Suppressor macrophage (primary cell): Measurements from ENCODE around the gene SMIM32.

ENCODE experiments used
- DNase-seq, 4 experiments: peaks; one replicate each; pipeline ENCODE4 v3.0.0-alpha.2; 2020 to 2022

The SMIM32 gene

DNA sequence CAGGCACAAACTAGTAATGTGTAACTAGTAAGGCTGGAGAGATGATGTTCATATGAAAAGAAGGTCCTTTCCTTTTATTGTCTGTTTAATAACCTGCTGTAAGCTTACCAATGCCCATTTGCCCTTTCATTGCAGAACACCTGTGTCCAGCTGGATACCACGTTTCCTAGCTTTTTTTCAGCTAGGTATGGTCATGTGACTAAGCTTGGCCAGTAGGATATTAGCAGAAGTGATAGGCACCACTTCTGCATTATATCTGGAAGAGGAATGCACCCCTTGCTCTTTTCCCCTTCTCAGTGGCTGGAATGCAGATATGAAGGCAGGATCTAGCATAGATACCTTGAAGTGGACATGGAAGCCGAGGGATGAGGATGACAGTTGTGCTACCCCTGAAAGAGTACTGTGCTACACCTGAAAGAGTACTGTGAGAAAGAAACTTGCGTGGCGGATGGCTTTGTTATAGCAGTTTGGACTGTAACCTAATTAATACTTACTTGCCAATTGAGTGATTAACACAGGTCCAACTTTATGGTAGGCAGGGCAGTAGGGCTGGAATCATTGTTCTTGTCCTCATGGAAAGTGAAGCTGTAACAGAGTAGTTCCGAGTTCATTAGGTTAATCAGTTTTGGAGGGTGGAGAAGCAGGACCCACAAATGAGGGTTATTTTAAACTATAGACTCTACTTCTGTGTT is 6.8 kb downstream of the SMIM32 start:
- no peak for DNase-seq

DNA sequence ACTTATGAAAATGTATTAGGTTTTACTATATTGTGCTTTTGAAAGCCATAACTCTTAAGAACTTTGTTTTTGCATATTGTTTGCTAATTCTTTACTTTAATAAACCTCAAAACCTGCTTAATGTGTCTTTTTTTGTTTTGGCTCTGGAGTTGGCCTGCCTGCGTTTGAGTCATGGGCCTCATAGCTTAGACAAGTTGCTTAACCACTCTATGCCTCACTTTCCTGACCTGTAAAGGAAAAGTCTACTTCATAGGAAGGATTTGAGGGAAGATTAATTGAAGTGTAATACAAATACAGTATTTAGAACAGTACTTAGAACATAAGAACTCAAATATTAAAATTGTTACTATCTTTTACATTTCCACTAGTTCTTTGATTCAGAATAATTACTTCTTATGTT is 10.3 kb downstream of the SMIM32 start:
- DNase-seq = no peak

DNA sequence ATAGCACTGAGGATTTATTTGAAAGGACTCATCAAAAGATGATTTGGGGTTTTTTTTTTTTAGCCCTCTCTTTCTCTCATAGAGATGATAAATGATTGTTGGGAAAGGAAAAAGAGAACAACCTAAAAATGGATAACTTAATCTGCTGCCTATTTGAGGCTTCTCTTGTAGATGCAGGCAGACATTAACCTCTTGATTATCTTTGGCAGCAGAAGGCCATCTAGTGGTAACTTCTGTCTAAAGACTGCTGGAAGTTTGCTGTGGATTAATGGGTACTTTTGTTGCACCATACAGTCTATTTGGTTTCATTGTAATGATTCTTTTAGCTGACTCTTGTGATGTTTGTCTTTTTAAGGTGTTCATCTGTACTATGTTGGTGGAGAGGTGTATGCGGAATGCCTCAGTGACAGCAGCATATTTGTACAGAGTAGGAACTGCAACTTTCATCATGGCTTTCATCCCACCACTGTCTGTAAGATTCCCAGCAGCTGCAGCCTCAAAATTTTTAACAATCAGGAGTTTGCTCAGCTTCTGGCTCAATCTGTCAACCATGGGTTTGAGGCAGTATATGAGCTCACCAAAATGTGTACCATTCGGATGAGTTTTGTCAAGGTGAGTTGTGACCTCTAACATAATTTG is 18.8 kb downstream of the SMIM32 start:
- peak; percentile 19 to 63 (median 42) for DNase-seq

DNA sequence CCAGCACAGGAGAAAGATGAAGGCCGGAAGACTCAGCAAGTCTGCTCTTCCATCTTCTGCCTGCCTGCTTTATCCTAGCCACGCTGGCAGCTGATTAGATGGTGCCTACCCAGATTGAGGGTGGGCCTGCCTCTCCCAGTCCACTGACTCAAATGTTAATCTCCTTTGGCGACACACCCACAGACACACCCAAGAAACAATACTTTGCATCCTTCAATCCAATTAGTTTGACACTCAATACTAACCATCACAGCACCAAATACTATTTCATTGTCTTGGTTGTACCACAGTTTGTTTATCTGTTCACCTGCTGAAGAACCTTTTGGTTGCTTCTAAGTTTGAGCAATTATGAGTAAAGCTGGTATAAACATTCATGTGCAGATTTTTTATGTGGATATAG is 23.7 kb downstream of the SMIM32 start:
- DNase-seq = no peak

DNA sequence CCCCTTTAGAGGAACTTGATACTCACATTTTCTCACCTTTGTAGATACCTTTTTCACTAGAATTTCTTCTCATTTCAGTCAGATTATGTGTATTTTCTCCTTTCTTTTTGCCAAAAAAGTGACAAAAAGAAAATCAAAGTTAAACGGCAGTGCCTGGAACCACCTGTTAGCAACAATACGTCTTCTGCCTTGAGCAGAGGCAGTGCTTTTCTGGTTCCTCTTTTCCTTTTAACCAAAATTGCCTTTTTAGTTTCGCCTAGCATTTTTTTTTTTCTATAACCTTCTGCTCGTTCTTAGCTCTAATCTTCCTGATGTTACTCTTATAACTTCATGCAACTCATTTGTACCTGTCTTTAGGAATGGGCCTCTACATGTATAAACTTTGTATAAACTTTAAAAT is 26.1 kb downstream of the SMIM32 start:
- peak in 2 of 4 experiments; percentile 10 to 23 for DNase-seq

DNA sequence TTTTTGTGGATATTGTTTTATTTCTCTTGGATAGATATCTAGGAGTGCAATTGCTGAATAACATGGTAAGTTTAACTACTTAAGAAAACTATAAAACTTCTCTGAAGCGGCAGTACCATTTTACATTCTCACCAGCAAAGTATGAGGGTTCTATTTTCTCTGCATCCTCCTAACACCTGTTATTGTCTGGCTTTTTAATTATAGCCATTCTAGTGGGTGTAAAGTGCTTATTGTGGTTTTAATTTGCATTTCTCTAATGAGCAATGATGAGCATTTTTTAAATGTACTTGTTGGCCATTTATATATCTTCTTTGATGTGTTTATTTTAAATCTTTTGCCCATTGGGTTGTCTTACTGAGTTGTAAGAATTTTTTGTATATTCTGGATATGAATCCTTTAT is 28.7 kb downstream of the SMIM32 start:
- no peak for DNase-seq

DNA sequence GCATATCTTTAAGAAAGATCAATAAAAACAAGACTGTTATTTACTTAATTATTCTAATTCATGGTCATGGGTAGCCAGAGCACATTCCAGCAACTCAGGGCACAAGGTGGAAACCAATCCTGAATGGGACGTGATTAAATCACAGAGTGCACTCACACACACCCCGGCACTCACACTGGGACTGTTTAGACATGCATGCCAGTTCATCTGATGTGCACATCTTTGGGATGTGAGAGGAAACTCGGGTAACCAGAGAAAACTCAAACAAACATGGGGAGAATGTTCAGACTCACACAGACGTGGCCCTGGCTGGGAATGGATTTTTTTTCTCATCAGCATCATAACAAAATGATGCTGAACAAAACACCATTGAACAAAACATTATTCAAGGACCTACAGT is 31.0 kb downstream of the SMIM32 start:
- no peak for DNase-seq

DNA sequence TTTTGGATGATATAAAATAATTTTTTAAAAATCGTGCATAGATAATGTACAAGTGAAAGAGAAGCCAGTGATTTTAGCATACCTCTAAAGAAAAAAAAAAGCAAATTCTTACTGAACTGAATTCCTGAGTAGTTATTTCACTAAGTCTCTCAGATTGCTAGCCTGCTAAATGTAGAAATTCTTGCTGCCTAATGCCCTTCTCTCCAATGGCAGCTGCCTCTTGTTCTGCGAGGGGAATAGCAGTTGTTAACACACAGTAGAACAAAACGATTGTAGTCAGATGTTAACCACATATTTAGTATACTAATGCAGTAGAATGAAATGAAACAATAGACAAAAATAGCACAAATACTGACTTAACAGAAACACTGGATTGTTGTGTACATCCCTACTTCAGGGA is 33.5 kb downstream of the SMIM32 start:
- DNase-seq = no peak

DNA sequence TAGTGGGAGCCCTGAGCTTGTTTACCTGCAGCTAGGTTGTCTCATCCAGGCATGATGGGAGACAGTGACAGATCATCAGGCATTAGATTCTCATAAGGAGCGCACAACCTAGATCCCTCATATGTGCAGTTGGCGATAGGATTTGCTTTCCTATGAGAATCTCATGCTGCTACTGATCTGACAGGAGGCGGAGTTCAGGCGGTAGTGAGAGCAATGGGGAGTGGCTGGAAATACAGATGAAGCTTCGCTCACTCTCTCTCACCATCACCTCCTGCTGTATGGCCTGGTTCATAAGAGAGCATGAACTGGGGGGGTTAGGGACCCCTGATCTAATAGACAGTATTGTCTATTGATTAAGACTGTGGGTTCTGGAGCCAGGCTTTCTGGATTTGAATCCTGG is 35.4 kb downstream of the SMIM32 start:
- no peak for DNase-seq

DNA sequence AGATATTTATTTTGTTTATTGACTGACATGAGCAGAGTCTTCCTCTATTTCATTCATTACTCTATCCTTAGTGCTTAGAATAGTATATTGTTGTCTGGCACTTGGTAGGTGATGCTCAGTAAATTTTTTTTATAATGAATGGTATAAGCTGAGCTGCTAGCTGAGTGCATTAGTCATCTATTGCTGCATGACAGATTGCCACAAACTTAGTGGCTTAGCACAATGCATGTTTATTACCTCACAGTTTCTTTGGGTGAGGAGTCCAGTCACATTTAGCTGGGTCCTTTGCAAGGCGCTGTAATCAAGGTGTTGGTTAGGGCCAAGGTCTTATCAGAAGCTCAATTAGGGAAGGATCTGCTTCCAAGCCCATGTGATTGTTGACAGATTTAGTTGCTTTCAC is 37.2 kb downstream of the SMIM32 start:
- peak in 1 of 4 experiments; percentile 8 for DNase-seq

DNA sequence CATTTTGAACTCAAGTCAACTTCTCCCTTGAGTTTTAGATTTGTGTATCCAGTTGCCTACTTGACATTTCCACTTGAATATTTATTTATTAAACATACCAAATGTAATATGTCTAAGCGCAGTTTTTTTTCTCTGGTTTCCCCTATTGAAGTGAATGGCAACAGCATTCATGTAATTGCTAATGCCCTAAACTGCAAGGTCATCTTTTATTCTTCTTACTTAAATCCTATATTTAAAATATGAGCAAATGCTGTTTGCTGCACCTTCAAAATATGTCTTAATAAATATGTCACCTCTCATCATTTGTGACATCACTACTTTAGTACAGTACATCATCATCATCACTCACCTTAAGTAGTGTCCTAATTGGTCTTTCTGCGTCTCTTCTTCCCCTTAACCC is 37.9 kb downstream of the SMIM32 start:
- DNase-seq = no peak

DNA sequence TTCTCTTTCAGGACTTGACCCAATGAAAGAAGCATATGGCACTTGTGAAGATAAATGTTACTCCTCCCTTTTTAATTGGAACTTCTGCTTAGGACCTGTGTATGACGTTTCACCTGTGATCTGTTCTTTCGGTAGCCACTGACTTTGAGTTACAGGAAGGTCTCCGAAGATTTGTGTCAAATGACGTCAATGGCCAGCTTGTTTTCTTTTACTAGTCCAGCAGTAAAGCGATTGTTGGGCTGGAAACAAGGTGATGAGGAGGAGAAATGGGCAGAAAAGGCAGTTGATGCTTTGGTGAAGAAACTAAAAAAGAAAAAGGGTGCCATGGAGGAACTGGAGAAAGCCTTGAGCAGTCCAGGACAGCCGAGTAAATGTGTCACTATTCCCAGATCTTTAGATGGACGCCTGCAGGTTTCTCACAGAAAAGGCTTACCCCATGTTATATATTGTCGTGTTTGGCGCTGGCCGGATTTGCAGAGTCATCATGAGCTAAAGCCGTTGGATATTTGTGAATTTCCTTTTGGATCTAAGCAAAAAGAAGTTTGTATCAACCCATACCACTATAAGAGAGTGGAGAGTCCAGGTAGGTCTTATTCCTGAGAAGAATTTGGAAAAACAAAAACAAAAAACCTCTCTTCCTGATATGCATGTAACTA is 39.3 kb downstream of the SMIM32 start:
- no peak for DNase-seq

DNA sequence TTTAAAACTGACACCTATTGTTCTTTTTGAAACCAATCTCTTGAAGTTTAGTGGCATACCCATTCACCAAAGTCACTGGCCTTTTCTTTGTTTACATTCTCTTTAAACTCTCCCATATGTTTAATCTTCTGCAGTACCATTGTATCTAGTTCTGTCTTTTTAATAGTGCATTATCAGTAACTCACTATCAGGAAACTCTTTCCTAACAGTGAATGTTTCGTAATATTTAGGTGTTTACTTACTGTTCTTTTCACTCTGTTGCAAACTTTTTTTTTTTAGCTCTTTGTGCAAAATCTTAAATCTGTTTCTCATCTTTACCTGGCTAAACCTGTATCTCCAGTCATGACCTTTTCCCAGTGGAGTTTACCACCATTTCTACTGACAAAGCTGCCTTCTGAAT is 43.1 kb downstream of the SMIM32 start:
- no peak for DNase-seq

DNA sequence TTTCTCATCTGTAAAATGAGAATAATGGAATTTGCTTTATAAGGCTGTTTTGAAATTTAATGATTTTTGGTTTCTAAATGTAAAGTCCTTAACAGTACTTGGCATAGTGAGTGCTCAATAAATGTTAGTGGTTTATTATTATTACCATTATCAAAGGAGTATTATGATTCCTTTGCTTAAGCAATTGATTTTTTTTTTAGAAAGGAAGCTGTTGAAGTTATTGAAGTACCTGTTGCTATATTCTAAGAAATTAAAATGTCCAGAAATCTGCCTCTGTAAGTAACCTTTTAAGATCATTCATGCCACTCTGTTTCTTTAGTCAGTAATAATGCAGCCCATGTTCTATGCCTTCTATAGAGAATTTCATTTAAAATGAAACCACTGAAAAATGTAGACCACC is 45.3 kb downstream of the SMIM32 start:
- DNase-seq = no peak

DNA sequence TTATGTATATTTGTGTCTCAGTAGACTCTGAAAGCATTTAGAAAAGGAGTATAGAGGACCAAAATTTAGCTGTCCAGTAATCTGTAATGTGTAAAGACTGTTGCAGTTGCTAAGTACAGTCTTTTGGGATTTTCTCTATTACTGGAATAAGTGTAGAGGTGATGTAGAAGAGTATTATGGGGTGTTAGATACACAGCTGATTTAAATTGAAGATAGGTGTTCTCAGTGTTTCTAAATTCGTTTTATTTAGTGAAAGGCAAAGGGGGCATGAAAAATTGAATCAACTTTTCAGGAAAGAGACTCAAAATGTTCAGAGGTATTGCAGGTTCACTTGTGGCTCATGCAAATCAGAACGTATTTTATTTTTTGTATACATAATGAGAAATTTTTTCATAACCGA is 46.8 kb downstream of the SMIM32 start:
- DNase-seq = no peak

DNA sequence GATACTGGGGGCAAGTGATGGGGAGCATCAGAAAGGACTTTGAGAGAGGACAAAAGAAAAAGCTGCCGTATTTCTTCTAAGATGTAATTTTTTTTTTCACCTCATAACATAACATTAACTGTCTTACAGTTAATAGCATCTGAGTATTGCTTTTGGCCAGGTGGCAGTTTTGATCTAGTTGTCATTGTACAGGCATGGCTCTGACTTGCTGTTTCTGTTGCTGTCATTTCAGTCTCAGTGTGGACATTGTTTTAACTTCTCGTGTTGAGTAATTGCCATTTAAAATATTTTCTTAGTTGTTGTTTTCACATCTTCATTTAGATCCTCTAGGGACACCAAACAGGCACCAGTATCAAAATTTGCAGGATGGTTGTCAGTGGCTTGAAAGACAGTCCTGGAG is 47.9 kb downstream of the SMIM32 start:
- DNase-seq = no peak

DNA sequence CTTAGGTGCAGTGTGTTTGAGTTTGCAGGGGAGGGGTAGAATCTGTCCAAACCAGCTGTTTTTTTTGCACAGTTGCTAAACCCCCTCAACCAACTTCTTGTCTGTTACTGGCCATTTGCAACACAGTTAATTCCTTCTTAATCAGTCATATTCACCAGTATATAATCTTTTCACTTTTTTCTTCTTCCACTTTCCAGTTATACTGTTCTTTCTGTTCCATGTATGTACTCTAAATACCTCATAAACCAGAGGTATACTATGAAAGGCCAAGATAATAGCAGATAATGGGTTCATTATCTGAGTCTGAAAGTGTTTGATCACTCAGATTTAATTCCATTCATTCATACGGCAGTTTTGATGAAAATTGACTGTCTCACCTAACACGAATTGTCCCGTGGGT is 49.2 kb downstream of the SMIM32 start:
- DNase-seq = no peak

DNA sequence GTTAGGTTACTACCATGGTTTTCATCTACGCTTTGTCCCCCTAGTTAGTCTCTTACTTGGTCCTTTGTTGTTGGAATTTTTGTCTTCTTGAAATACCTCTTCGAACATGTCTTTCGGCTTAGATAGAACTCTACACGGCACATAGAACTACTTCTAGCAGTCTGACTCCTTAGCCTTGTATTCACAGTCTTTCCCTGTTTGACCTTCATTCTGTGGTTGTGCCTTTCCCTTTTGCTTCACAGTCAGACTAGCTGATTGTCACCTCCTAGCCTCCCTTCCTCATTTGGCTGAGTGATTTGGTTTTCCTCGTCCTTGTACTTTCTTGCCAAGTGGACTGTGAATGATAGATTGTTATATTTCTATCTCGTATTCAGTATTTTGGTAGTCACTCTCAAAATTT is 49.6 kb downstream of the SMIM32 start:
- no peak for DNase-seq

DNA sequence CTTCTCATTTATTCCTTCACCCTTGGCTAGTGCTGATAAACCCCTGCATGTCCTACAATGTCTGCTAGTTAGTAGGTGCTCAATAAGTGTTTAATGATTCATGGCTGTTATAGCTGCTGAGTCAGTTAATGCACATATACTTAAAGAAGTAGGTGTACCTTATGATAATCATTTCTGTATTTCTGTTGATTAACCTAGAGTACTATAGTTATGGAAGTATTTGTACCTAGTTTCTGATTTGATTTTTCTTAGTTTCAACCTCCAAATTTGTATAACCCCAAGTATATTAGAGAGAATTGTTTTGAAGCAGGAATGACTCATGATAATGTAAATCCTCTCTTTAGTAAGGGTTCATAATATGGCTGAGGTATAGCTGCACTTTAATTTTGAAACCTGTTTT is 51.4 kb downstream of the SMIM32 start:
- DNase-seq = no peak
